Body of pancreas (tissue), 4 donors: Measurements from ENCODE around the gene ULK2. TPM values are rescaled to one million over a fixed set of nuclear protein-coding genes. Genes with fewer than 3 reads are reported as not detected.

Source experiments
- ATAC-seq: fragments of 150-250 bp; one replicate; pipeline ENCODE4 v1.9.1; 2016
- DNase-seq, 4 donors: peaks; one replicate each; pipeline ENCODE4 v3.0.0-alpha.2; 2019
- H3K27ac ChIP-seq, 4 donors: fragments of 200-600 bp; sonication (generic); 1 replicate in 3 of 4; 2 replicates in 1 of 4; pipeline versions ENCODE4 v1.5.1 to v1.6.1; 2016 to 2019; ENCODE audit warnings: mild to moderate bottlenecking in 1 of 4, mixed read lengths in 1 of 4, moderate library complexity in 1 of 4
- H3K27me3 ChIP-seq, 2 donors: fragments of 200-600 bp; sonication (generic); one replicate each; pipeline ENCODE4 v1.6.0; 2016; ENCODE audit warnings: mild to moderate bottlenecking in 1 of 2
- H3K36me3 ChIP-seq, 2 donors: fragments of 200-600 bp; sonication (generic); replicated peaks in 1 of 2; 2 replicates each; pipeline ENCODE4 v1.5.1; 2016; ENCODE audit warnings: low read depth in 2 of 2; ENCODE audit not compliant: insufficient read depth in 1 of 2
- H3K4me1 ChIP-seq: fragments of 200-600 bp; sonication (generic); one replicate; pipeline ENCODE4 v1.6.0; 2016
- H3K4me3 ChIP-seq, 2 donors: fragments of 200-600 bp; sonication (generic); 1 replicate in 1 of 2; 2 replicates in 1 of 2; pipeline ENCODE4 v1.5.1; 2016 to 2019
- H3K9me3 ChIP-seq, 3 donors: fragments of 200-600 bp; sonication (generic); 1 replicate in 2 of 3; 2 replicates in 1 of 3; pipeline ENCODE4 v1.5.1; 2016
- POLR2A ChIP-seq, 3 donors: fragments of 450-650 bp; IDR thresholded peaks; one replicate each; pipeline ENCODE4 v1.6.1; 2016; ENCODE audit warnings: antibody characterized with exemption in 3 of 3, mild to moderate bottlenecking in 2 of 3
- WGBS, 2 donors: methylation state at CpG; one replicate each; pipeline ENCODE4 v1.1.5; 2017; 5-methylcytosine and 5-hydroxymethylcytosine counted together
- intact Hi-C: fragments of 100-400 bp; cut with DNase I; formaldehyde crosslinking; loops from one replicate; pipeline ENCODE4 v1.15.1; 2023
- total RNA-seq, 2 donors: library from RNA; depleted of rRNA; stranded (reverse); fragments of >200 nt; gene quantifications; one replicate each; pipeline ENCODE4 v1.1.0, GENCODE V29; 2016
- TF ChIP-seq, protein P1 (sequence below), 7 experiments: fragments of 450-650 bp in 4 of 7; fragments of 200-600 bp in 3 of 7; sonication (generic) in 3 of 7; IDR thresholded peaks; one replicate each; pipeline ENCODE4 v1.5.1; 2016 to 2019; ENCODE audit warnings: antibody characterized with exemption in 7 of 7

The ULK2 gene
- total RNA-seq, 2 donors from 2014 or later, result 10.1 to 28.3 TPM

DNA sequence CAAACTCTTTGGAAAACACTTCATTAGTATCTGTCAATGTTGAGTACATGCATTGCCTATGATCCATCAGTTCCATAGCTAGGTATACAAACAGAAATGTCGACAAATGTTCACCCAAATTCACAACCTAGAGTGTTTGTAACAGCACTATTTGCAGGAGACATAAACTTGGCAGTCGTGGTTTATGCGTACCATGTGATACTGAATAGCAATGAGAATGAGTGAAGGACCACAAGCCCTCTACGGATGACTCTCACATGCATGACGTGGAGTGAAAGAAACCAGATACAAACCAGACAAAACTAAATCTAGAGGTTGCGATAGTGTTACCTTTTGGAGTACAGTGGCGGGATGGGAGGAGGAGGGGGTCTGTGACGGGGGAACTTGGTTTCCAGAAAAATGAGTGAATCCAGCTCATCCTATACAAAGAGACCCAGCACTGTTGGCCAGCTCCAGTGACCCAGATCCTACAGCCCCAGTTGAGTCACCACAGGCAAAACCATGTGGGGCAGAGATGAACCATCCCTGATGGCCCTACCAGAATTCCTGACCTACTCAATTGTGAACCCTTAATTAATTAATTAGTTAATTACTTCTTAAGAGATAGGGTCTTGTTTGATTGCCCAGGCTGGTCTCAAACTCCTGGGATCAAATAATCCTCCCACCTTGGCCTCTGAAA lies 15.9 kb upstream of the ULK2 start:
- Histone ChIP-seq H3K4me3 (no peak overlapping the region), H3K9me3 (no peaks in the 10 kb centered on the region), H3K27ac (no peak overlapping the region), H3K4me1 (no peaks in the 10 kb centered on the region), H3K27me3 (no peaks in the 10 kb centered on the region), H3K36me3 (no peaks in the 10 kb centered on the region)
- DNase-seq, result no peak
- TF ChIP-seq, protein P1, sequence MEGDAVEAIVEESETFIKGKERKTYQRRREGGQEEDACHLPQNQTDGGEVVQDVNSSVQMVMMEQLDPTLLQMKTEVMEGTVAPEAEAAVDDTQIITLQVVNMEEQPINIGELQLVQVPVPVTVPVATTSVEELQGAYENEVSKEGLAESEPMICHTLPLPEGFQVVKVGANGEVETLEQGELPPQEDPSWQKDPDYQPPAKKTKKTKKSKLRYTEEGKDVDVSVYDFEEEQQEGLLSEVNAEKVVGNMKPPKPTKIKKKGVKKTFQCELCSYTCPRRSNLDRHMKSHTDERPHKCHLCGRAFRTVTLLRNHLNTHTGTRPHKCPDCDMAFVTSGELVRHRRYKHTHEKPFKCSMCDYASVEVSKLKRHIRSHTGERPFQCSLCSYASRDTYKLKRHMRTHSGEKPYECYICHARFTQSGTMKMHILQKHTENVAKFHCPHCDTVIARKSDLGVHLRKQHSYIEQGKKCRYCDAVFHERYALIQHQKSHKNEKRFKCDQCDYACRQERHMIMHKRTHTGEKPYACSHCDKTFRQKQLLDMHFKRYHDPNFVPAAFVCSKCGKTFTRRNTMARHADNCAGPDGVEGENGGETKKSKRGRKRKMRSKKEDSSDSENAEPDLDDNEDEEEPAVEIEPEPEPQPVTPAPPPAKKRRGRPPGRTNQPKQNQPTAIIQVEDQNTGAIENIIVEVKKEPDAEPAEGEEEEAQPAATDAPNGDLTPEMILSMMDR (IDR thresholded peaks at IDR 0.05), result no peak
- no peak for TF ChIP-seq POLR2A (IDR thresholded peaks at IDR 0.05)
- no peak for ATAC-seq
- WGBS, 2 donors, result 82 to 88% methylated on average over 8 of the region's 8 CpGs
- intact Hi-C loops, result no loop called here

GRCh38 chr17:19880393-19880792 lies 12.7 kb upstream of the ULK2 start:
- Histone ChIP-seq H3K36me3 (no peaks in the 10 kb centered on the region), H3K4me3 (no peak overlapping the region), H3K27ac (no peak overlapping the region), H3K4me1 (peaks cover 12% of the 10 kb centered on the region), H3K27me3 (no peaks in the 10 kb centered on the region), H3K9me3 (no peaks in the 10 kb centered on the region)
- TF ChIP-seq, protein P1 (IDR thresholded peaks at IDR 0.05), result no peak
- TF ChIP-seq POLR2A (IDR thresholded peaks at IDR 0.05), result no peak
- DNase-seq, result no peak
- ATAC-seq, result no peak
- WGBS, 2 donors, result 86 to 89% methylated on average over 4 of the region's 4 CpGs
- intact Hi-C loops, result no loop called here

DNA sequence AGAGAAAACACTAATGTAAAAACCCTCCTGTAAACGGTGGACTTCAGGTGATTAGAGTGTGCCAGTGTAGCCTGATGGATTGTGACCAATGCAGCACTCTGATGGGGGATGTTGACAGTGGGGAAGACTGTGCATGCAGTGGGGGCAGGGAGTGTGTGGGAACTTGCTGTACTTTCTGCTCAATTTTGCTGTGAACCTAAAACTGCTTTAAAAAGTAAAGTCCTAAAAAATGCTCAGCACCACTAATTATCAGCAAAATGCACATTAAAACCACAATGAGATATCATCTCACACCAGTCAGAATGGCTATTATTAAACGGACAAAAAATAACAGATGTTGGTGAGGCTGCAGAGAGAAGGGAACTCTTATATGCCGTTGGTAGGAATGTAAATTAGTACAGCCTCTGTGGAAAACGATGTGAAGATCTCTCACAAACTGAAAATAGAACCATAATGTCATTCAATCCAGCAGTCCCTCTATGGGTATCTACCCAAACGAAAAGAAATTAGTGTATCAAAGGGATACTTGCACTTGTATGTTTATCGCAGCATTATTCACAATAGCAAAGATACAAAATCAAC lies 9.7 kb upstream of the ULK2 start:
- no peak for DNase-seq
- Histone ChIP-seq H3K9me3 (no peaks in the 10 kb centered on the region), H3K4me3 (no peak overlapping the region), H3K27me3 (no peaks in the 10 kb centered on the region), H3K27ac (no peak overlapping the region), H3K36me3 (no peaks in the 10 kb centered on the region), H3K4me1 (peaks cover 12% of the 10 kb centered on the region)
- no peak for TF ChIP-seq POLR2A (IDR thresholded peaks at IDR 0.05)
- TF ChIP-seq, protein P1 (IDR thresholded peaks at IDR 0.05), result no peak
- intact Hi-C loops, result no loop called here
- no peak for ATAC-seq
- 34 to 40% methylated on average over 6 of the region's 6 CpGs for WGBS, 2 donors

GRCh38 chr17:19876529-19877161 lies 8.9 kb upstream of the ULK2 start:
- TF ChIP-seq, protein P1 (IDR thresholded peaks at IDR 0.05), result no peak
- no peak for TF ChIP-seq POLR2A (IDR thresholded peaks at IDR 0.05)
- DNase-seq, result peak in 2 of 4 donors; percentile 14 to 68
- Histone ChIP-seq H3K9me3 (no peaks in the 10 kb centered on the region), H3K4me3 (no peak overlapping the region), H3K4me1 (peaks cover 12% of the 10 kb centered on the region), H3K36me3 (no peaks in the 10 kb centered on the region), H3K27ac (peak overlapping the region in 1 of 4 donors; percentile 46), H3K27me3 (no peaks in the 10 kb centered on the region)
- no peak for ATAC-seq
- intact Hi-C loops, result no loop called here
- 22 to 41% methylated on average over 13 of the region's 13 CpGs for WGBS, 2 donors
